Epithelial cell of proximal tubule (primary cell): ENCODE results near the gene DNAJC18. TPM values are rescaled to one million over a fixed set of nuclear protein-coding genes. Genes with fewer than 3 reads are reported as not detected.
"Not testable (repeated sequence)": the region's sequence is repeated elsewhere in the genome, so short reads cannot be mapped to it uniquely, and the experiment has no call there.

Experiments
- DNase-seq: peaks from one replicate; pipeline ENCODE4 v3.0.0-alpha.2; 2011; ENCODE audit warnings: low read depth
- H3K4me3 ChIP-seq: 2 replicates; pipeline ENCODE4 v1.5.1; 2011; ENCODE audit warnings: low read depth, mild to moderate bottlenecking, low read length
- total RNA-seq: library from RNA; depleted of rRNA; stranded (reverse); fragments of >200 nt; gene quantifications from 2 replicates; pipeline ENCODE4 v1.2.3, GENCODE V29; 2015
- TF ChIP-seq, protein P1 (sequence below): conservative IDR thresholded peaks from 2 replicates; pipeline ENCODE4 v1.5.1; 2012; ENCODE audit warnings: low read depth, mild to moderate bottlenecking, low read length

DNAJC18 gene
- total RNA-seq, 1 donor from 2014 or later, result 5.9 TPM

DNA sequence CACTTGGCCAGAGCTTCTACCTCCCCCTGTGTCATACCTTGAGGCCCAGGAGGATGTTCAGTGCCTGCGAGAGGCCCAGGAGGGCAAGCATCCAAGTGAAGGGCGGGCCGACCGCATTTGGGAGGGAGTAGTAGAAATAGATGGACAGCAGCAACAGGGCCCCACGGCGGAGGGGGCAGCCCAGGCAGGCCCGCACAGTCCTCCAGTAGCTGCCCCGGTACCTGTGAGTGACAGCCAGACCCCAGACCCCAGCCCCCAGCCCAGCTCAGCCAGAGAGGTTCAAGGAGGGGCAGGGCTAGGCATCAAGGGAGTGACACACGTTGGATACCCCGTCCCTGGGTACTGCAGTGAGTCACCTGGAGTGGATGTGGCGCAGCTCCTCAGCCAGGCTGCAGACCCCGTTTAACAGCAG, 41.8 kb upstream of the DNAJC18 start:
- no peak overlapping the region for H3K4me3 ChIP-seq
- no peak for DNase-seq
- TF ChIP-seq, protein P1, sequence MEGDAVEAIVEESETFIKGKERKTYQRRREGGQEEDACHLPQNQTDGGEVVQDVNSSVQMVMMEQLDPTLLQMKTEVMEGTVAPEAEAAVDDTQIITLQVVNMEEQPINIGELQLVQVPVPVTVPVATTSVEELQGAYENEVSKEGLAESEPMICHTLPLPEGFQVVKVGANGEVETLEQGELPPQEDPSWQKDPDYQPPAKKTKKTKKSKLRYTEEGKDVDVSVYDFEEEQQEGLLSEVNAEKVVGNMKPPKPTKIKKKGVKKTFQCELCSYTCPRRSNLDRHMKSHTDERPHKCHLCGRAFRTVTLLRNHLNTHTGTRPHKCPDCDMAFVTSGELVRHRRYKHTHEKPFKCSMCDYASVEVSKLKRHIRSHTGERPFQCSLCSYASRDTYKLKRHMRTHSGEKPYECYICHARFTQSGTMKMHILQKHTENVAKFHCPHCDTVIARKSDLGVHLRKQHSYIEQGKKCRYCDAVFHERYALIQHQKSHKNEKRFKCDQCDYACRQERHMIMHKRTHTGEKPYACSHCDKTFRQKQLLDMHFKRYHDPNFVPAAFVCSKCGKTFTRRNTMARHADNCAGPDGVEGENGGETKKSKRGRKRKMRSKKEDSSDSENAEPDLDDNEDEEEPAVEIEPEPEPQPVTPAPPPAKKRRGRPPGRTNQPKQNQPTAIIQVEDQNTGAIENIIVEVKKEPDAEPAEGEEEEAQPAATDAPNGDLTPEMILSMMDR, result no peak

DNA sequence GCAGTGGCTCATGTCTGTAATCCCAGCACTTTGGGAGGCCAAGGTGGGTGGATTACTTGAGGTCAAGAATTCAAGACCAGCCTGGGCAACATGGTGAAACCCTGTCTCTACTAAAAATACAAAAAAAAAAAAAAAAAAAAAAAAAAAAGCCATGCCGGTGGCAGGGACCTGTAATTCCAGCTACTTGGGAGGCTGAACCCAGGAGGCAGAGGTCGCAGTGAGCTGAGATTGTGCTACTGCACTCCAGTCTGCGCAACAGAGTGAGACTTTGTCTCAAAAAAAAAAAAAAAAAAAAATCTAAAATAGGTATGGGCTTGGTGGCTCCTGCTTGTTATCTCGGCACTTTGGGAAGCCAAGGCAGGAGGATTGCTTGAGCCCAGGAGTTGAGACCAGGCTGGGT, 40.4 kb upstream of the DNAJC18 start:
- H3K4me3 ChIP-seq, DNase-seq: not testable (repeated sequence)

DNA sequence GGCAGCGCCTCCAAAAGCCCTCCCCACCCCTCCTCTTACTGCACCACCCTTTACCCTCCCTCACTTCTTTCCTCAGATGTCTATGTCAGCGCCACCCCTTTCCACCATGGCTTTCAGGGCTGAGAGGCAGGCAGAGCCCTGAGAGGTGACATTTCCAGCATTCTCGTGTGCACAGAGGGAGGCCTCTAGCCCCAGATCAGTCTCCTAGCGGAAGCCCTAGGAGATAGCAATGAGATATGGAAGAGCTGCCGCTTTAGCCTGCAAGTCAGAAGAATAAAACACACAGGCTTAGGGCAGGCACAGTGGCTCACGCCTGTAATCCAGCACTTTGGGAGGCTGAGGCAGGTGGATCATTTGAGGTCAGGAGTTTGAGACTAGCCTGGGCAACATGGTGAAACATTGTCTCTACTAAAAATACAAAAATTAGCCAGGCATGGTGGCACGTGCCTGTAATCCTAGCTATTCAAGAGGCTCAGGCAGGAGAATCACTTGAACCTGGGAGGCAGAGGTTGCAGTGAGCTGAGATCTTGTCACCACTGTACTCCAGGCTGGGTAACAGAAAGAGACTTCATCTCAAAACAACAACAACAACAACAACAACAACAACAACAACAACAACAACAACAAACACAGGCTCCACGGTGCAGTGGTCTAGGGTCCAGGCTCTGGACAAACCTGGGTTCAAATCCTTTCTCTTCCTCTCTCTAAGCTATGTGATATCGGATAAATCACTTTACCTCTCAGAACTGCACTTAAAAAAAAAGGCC, 39.5 kb upstream of the DNAJC18 start:
- not testable (repeated sequence) for H3K4me3 ChIP-seq, DNase-seq

DNA sequence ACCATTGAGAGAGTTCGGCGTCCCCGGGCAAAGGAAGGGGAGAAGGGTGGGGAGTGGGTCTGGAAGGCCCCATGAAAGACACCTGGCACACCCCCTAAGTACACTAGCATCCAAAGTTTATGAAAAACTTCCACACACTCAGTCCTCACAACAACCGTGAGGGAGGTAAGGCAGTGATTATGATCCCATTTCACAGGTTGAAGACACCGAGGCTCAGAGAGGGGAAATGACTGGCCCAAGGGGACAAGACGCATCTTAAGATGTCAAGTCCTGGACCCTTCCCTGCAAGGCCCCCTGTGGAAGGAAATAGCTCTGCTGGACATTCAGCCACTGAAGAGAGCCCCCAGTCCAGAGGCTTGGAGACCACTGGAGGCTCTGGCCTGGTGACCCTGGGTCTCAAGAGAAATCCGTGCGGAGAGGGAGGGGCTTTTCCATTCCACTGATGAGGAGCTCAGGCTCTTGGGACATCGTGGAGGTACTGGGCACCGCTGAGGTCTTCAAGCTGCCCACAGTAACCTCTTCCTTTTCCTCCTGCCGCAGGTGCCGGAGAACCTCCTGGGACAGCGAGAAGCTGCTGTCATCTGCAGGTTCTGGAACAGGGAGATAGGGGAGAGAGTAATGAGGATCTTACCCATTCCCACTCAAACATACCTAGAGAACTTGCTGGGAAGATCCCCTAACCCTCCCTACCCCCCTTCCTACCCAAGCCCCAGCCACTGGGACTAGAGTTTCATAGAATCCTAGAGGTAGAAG, 36.7 kb upstream of the DNAJC18 start:
- no peak for DNase-seq
- H3K4me3 ChIP-seq, result no peak overlapping the region
- TF ChIP-seq, protein P1, result no peak

DNA sequence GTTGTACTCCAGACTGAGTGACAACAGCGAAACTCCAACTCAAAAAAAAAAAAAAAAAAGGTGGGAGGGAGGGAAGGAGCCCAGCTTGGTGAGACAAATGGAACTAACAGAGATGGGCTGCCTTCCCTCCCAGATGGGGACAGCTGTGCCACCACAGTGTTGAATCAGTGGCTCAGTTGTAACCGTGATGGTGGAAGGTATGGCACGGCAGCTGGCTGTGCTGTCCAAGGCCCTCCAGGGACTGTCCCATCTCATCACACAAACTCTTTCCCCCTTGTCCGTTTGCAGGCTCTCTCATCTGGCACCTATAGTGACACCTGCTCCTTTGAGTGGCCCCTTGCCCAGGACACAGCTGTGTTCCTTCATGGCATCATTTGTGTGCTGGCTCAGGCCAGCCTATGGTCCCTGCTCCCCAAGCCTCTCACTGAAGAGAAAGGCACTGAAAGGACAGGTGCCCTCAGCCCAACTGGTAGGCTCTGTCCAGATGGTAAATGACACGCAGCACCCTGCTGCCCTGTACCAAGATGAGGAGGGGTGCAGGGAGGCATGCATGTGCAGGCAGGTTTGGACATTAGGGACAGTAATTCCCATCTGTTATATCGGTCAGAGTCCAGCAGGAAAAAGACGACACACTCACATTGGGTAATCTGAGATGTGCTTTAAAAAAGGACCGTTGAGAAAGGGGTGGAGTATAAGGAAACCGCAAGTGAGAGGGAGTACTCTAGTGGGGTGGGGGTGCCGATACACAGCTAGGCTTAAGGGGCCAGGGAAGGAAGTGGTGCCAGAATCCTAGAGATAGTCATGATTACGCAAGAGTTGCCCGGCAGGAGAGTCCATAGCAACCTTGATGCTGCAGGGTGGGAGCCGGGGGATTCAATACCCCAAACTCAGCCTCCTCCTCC, 35.8 kb upstream of the DNAJC18 start:
- DNase-seq, result no peak

DNA sequence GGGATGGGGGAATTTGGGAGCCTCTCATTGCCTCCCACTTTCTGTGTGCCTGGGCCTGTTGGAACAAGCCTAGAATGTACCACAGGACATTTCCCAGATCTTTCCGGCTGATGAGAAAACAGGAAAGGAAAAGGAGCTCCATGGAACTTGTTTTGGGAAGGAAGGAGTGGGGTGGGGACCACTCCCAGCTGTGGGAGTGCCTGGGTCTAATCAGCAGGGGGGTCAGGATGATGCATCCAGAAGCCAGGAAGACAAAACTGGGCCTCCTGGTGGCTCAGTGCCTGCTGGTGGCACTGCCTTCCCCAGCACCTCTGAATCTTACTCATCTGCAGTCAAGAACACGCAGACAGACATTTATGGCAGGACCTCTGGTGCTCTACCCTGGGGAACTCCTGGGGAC, 34.2 kb upstream of the DNAJC18 start:
- no peak for DNase-seq
- TF ChIP-seq, protein P1, result no peak
- H3K4me3 ChIP-seq, result no peak overlapping the region

More for the DNA sequence above, 35.8 kb upstream of the DNAJC18 start:
- no peak overlapping the region for H3K4me3 ChIP-seq
- TF ChIP-seq, protein P1, result no peak

DNA sequence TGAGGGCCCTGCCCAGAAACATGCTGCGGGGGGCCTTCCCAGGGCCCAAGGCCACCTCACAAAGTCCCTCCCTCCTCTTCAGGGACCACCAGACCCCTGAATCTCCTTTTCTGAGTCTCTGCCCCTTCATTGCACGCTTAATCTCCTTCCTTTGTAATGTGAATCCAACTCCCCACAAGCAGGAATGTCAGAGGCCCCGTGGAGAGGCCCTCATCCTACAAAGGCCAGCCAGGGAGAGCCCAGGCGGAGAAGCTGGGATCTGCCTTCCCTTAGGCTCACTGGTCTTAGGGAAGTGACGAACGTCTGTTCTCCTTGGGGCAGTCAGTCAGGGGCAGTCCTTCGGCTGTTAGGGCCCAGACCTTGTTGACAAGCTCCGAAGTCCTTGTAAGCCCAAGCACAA, 33.8 kb upstream of the DNAJC18 start:
- no peak for DNase-seq
- no peak overlapping the region for H3K4me3 ChIP-seq
- TF ChIP-seq, protein P1, result no peak
